GM18868 (cell line): ENCODE measurements around the gene OCLN.
"Not testable (repeated sequence)": the region's sequence is repeated elsewhere in the genome, so short reads cannot be mapped to it uniquely, and the experiment has no call there.

Source experiments
- ATAC-seq: cut with Tn5 transposase; IDR thresholded peaks from one replicate; pipeline ENCODE4 v1.9.1; 2021; ENCODE audit warnings: mild to moderate bottlenecking, moderate library complexity; ENCODE audit not compliant: unreplicated experiment

Gene OCLN

GRCh38 chr5:69527128-69527770, 34.7 kb downstream of the OCLN start:
- ATAC-seq = no peak

GRCh38 chr5:69528035-69528434, 35.4 kb downstream of the OCLN start:
- no peak for ATAC-seq

- no peak for ATAC-seq
Observed at GRCh38 chr5:69528609-69529008, 36.0 kb downstream of the OCLN start.

GRCh38 chr5:69530561-69531405, 38.2 kb downstream of the OCLN start:
- no peak for ATAC-seq

GRCh38 chr5:69531406-69531801, 38.8 kb downstream of the OCLN start:
- no peak for ATAC-seq

- not testable (repeated sequence) for ATAC-seq
Observed at GRCh38 chr5:69537911-69538310, 45.3 kb downstream of the OCLN start.

- not testable (repeated sequence) for ATAC-seq
Observed at GRCh38 chr5:69538735-69539134, 46.1 kb downstream of the OCLN start.

- not testable (repeated sequence) for ATAC-seq
Observed at GRCh38 chr5:69541347-69541746, 48.8 kb downstream of the OCLN start.

- not testable (repeated sequence) for ATAC-seq
Observed at GRCh38 chr5:69542838-69543618, 50.4 kb downstream of the OCLN start.

- ATAC-seq = not testable (repeated sequence)
Observed at GRCh38 chr5:69544602-69545001, 52.0 kb downstream of the OCLN start.

- peak; percentile 98 for ATAC-seq
Observed at GRCh38 chr5:69559908-69560330, 67.3 kb downstream of the OCLN start, which contains the start of gene GTF2H2C. TSS of gene GTF2H2C (plus strand) at chr5:69560191. CDS start at chr5:69565133, 4,942 bp downstream.

GRCh38 chr5:69560587-69561431, 68.2 kb downstream of the OCLN start:
- ATAC-seq = not testable (repeated sequence)

- ATAC-seq = not testable (repeated sequence)
Observed at GRCh38 chr5:69566172-69566571, 73.6 kb downstream of the OCLN start.

GRCh38 chr5:69568072-69568471, 75.5 kb downstream of the OCLN start:
- ATAC-seq = not testable (repeated sequence)

GRCh38 chr5:69583356-69583755, 90.8 kb downstream of the OCLN start:
- not testable (repeated sequence) for ATAC-seq

- ATAC-seq = not testable (repeated sequence)
Observed at GRCh38 chr5:69596114-69596840, 103.7 kb downstream of the OCLN start.

GRCh38 chr5:69601947-69602346, 109.4 kb downstream of the OCLN start:
- peak; percentile 96 for ATAC-seq

- ATAC-seq = not testable (repeated sequence)
Observed at GRCh38 chr5:69606839-69607238, 114.2 kb downstream of the OCLN start.
